Measurements from ENCODE around the gene BMPR1B. TPM values are rescaled to one million over a fixed set of nuclear protein-coding genes. Genes with fewer than 3 reads are reported as not detected.

Gene BMPR1B
- total RNA-seq, 1 donor, result 13.5 TPM

DNA sequence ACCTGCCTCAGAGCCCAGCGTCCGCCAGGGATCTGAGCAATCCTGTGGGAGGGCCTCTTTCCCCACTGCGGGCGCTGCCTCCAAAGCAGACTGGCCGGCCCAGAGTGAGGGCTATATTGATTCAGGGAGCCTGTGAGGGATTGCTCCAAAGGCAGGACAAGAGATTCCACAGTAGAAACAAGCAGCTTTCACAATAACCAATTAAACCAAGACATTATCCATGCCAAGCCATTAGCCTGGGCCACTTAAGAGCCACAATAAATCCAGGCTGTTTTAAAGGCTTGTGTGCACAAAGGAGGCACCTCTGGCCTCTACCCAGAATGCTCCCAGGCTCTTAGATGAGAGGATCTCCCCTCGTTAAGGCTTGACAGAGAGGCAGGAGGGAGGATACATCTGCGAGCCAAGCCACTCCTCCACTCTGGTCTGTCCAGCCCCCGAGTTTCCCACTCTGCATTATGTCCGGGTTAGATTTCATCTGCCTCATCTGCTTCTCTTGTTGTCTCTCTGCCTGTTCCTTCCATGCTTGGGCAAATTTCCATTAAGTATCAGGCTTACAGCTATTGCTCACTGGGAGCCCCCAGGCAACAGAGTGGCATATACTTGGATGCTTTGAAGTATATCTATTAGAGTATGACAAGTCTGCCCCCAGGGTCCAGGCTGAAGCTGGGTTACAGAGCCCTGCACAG is 433.1 kb downstream of the BMPR1B start:
- DNase-seq (ENCODE audit: low read depth), result no peak
- TF ChIP-seq, protein P1, sequence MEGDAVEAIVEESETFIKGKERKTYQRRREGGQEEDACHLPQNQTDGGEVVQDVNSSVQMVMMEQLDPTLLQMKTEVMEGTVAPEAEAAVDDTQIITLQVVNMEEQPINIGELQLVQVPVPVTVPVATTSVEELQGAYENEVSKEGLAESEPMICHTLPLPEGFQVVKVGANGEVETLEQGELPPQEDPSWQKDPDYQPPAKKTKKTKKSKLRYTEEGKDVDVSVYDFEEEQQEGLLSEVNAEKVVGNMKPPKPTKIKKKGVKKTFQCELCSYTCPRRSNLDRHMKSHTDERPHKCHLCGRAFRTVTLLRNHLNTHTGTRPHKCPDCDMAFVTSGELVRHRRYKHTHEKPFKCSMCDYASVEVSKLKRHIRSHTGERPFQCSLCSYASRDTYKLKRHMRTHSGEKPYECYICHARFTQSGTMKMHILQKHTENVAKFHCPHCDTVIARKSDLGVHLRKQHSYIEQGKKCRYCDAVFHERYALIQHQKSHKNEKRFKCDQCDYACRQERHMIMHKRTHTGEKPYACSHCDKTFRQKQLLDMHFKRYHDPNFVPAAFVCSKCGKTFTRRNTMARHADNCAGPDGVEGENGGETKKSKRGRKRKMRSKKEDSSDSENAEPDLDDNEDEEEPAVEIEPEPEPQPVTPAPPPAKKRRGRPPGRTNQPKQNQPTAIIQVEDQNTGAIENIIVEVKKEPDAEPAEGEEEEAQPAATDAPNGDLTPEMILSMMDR (IDR thresholded peaks at IDR 0.05; ENCODE audit: insufficient read depth, low read length), result no peak
- H3K4me3 ChIP-seq (ENCODE audit: low read depth, low read length), result no peak overlapping the region

DNA sequence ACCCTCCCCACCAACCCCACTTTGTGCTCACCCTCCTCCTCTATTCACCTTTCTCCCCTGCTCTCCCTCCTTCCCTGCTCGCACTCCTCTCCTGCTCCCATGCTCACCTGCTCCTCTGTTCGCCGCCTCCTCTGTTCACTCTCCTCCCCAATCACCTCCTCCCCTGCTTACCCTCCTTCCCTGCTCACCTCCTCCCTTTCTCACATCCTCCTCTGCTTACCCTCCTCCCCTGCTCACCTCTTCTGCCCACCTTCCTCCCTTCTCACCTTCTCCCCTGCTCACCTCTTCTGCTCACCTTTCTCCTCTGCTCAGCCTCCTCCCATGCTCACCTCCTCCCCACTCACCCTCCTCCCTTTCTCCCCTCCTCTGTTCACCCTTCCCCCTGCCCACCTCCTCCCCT is 433.8 kb downstream of the BMPR1B start:
- no peak overlapping the region for H3K4me3 ChIP-seq (ENCODE audit: low read depth, low read length)
- no peak for DNase-seq (ENCODE audit: low read depth)
- TF ChIP-seq, protein P1 (IDR thresholded peaks at IDR 0.05; ENCODE audit: insufficient read depth, low read length), result no peak

DNA sequence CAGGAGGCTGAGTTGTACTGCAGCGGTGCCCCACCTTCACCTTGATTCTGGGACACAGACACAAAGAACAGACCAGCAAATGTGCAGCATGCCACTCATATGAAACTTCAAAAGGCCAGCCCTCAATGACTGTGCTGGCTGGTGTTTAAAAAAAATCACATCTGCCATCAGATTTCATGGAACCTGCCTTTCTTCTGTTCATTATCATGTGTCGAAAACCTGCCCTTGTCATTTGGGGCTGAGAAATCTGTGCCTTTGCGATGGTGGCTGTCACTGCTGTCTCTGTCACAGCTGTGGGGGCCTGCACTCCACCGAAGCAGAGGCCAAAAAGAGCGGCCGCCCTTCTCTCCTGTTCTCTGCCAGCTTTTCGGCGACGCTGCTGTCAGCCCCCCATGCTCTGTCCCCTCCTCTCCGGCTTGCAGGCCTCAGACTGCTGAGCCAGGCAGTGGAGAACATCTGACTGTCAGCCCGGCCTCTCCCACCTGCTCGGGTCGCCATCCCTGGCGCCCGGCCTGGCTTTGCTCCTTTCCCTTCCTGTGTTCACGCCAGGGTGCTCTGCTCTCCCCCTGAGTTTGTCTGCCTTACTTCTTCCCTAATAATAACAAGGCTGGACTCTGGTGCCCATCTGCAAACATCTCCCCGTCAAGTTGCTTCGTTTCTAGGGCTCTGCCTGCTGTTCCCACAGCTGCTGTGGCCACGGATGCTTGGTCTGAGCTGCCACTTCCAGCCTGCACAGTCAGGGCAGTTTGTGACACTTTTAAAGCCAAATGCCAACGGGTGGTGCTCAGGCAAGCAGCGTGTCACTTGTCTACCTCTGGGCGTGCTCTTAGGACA is 435.9 kb downstream of the BMPR1B start:
- no peak for DNase-seq (ENCODE audit: low read depth)
- TF ChIP-seq, protein P1 (IDR thresholded peaks at IDR 0.05; ENCODE audit: insufficient read depth, low read length), result no peak
- H3K4me3 ChIP-seq (ENCODE audit: low read depth, low read length), result no peak overlapping the region

DNA sequence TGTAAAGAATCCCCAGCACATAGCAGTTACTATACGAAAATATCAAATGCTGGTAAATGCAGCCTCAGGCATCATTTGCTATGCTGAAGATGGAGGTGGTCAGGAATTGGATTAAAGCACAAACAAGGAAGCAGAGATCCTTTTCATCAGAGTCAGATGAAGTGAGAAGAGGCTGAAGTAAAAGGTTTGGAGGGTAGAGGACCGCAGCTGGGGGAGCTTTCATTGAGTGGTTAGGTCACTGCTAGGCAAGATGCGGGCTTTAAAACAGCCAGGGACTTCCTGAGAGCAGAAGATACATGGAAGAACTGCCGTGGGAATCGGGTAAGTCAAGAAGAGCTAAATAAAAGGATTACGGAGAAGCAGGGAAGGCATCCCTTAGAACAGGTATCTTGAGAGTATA is 439.6 kb downstream of the BMPR1B start:
- TF ChIP-seq, protein P1 (IDR thresholded peaks at IDR 0.05; ENCODE audit: insufficient read depth, low read length), result no peak
- no peak overlapping the region for H3K4me3 ChIP-seq (ENCODE audit: low read depth, low read length)
- DNase-seq (ENCODE audit: low read depth), result no peak

DNA sequence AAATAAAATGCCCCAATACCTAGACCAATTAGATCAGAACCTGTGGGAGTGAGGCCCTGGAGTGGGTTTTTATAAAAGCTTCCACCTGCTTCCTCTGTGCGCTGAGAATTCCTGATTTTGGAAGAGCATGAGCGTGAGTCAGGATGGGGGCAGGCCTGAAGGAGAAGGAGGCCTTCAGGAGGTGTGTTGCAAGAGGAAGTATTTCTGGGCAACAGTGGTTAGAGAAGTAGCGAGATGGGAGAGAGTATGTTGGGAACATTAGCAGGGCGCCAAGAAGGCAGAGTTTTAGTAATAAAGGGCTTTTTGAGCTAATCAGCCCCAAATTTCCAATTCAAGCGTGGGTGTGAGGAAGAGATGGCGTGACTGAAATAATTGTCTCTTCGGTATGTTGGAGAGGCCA is 441.2 kb downstream of the BMPR1B start:
- H3K4me3 ChIP-seq (ENCODE audit: low read depth, low read length), result no peak overlapping the region
- TF ChIP-seq, protein P1 (IDR thresholded peaks at IDR 0.05; ENCODE audit: insufficient read depth, low read length), result no peak
- no peak for DNase-seq (ENCODE audit: low read depth)

DNA sequence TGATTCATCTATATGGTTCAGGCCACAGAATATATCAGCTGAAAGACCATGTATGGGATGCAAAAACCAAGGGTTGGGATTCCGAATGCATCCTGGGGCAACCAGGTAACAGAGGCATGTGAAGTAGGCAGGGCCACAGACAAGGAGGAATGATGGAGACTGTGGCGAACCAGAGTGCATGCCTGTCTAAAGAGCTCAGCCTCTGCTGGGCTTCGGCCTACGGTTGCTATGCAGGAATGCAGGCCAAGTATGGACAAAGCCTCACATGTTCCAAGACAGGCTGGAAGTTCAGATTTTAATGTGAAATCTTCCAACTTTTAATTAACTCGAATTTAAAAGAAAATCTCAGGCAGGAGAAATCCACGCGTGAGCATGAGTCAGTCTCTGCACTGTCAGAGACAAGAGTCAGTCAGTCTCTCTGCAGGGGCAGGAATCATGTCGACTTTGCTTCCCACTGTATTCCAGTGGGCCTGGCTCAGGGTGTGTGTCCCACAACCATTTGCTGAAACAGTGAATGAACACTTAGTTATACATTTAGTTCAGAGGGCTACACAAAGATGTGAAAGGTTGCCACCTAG is 446.6 kb downstream of the BMPR1B start:
- DNase-seq (ENCODE audit: low read depth), result peak; percentile 27
- TF ChIP-seq, protein P1 (IDR thresholded peaks at IDR 0.05; ENCODE audit: insufficient read depth, low read length), result no peak
- H3K4me3 ChIP-seq (ENCODE audit: low read depth, low read length), result no peak overlapping the region
